Measurements from ENCODE around the gene RAB3GAP2. TPM values are rescaled to one million over a fixed set of nuclear protein-coding genes. Genes with fewer than 3 reads are reported as not detected.

Gene RAB3GAP2
- total and polyA plus RNA-seq, 2 donors (not counting 1 experiment from before 2014, with no cell fraction given) = 16.9 to 70.5 TPM

- Histone ChIP-seq H3K36me3 (replicated peaks in 1 of 2; ENCODE audit: control extremely low read depth in 1 of 2, control insufficient read depth in 1 of 2, extremely low read depth in 1 of 2, insufficient read depth in 2 of 2, low read length in 1 of 2) (no peaks in the 10 kb centered on the region), H3K9me3 (ENCODE audit: control extremely low read depth in 1 of 3, control insufficient read depth in 2 of 3, insufficient read depth in 1 of 3, low read length in 2 of 3) (no peaks in the 10 kb centered on the region), H3K27me3 (replicated peaks in 1 of 4; ENCODE audit: control extremely low read depth in 1 of 4, control insufficient read depth in 3 of 4, insufficient read depth in 4 of 4, low read length in 3 of 4) (peaks cover 0 to 5% (median 3%) of the 10 kb centered on the region in 4 experiments), H3K27ac (ENCODE audit: low read length in 2 of 2) (no peak overlapping the region), H3K79me2 (ENCODE audit: control insufficient read depth, insufficient read depth, low read length) (no peaks in the 10 kb centered on the region), H3K9ac (ENCODE audit: low read length) (no peak overlapping the region), H3K4me3 (ENCODE audit: control extremely low read depth in 1 of 5, extremely low read depth in 1 of 5, insufficient read depth in 1 of 5, low read depth in 2 of 5, low read length in 4 of 5) (no peak overlapping the region), H4K20me1 (ENCODE audit: control insufficient read depth, insufficient read depth, low read length, poor library complexity, severe bottlenecking) (no peaks in the 10 kb centered on the region), H3K4me1 (ENCODE audit: control insufficient read depth in 2 of 2, insufficient read depth in 2 of 2, low read length in 2 of 2) (no peaks in the 10 kb centered on the region), H3K4me2 (replicated peaks; ENCODE audit: low read depth, low read length, poor library complexity, severe bottlenecking) (no peak overlapping the region), H2AFZ (ENCODE audit: insufficient read depth, low read depth, low read length, poor library complexity, severe bottlenecking) (no peak overlapping the region)
- ChIA-PET CTCF (no interaction called here), POLR2A (no interaction called here)
- DNase-seq (no peak), ATAC-seq (ENCODE audit: low read depth) (no peak)
- peaks cover 2% of the 10 kb centered on the region for H3K9me3 Mint-ChIP-seq (ENCODE audit: insufficient read depth)
- no peak overlapping the region for H3K4me3 Mint-ChIP-seq
- 100% methylated on average over 1 of the region's 4 CpGs for WGBS (ENCODE audit: insufficient coverage)
- H3K27ac Mint-ChIP-seq = no peak overlapping the region
- H3K27me3 Mint-ChIP-seq = peaks cover 5% of the 10 kb centered on the region
- H3K4me1 Mint-ChIP-seq = no peaks in the 10 kb centered on the region
- no peak for TF ChIP-seq EZH2 (IDR thresholded peaks at IDR 0.05; ENCODE audit: borderline replicate concordance, insufficient read depth, low read depth, low read length, poor library complexity, severe bottlenecking)
- TF ChIP-seq CTCF (IDR thresholded peaks at IDR 0.05) = no peak
- intact Hi-C loops (cut with micrococcal nuclease) = no loop called here
Measured at GRCh38 chr1:220303871-220304270, 31.6 kb upstream of the RAB3GAP2 start.

- Histone ChIP-seq H3K36me3 (replicated peaks in 1 of 2; ENCODE audit: control extremely low read depth in 1 of 2, control insufficient read depth in 1 of 2, extremely low read depth in 1 of 2, insufficient read depth in 2 of 2, low read length in 1 of 2) (no peaks in the 10 kb centered on the region), H3K4me1 (ENCODE audit: control insufficient read depth in 2 of 2, insufficient read depth in 2 of 2, low read length in 2 of 2) (no peaks in the 10 kb centered on the region), H3K27me3 (replicated peaks in 1 of 4; ENCODE audit: control extremely low read depth in 1 of 4, control insufficient read depth in 3 of 4, insufficient read depth in 4 of 4, low read length in 3 of 4) (peaks cover 0 to 5% (median 3%) of the 10 kb centered on the region in 4 experiments), H2AFZ (ENCODE audit: insufficient read depth, low read depth, low read length, poor library complexity, severe bottlenecking) (no peak overlapping the region), H3K4me2 (replicated peaks; ENCODE audit: low read depth, low read length, poor library complexity, severe bottlenecking) (no peak overlapping the region), H3K4me3 (ENCODE audit: control extremely low read depth in 1 of 5, extremely low read depth in 1 of 5, insufficient read depth in 1 of 5, low read depth in 2 of 5, low read length in 4 of 5) (no peak overlapping the region), H3K27ac (ENCODE audit: low read length in 2 of 2) (no peak overlapping the region), H3K9me3 (ENCODE audit: control extremely low read depth in 1 of 3, control insufficient read depth in 2 of 3, insufficient read depth in 1 of 3, low read length in 2 of 3) (no peaks in the 10 kb centered on the region), H3K9ac (ENCODE audit: low read length) (no peak overlapping the region), H3K79me2 (ENCODE audit: control insufficient read depth, insufficient read depth, low read length) (no peaks in the 10 kb centered on the region), H4K20me1 (ENCODE audit: control insufficient read depth, insufficient read depth, low read length, poor library complexity, severe bottlenecking) (no peaks in the 10 kb centered on the region)
- peaks cover 4% of the 10 kb centered on the region for H3K27me3 Mint-ChIP-seq
- intact Hi-C loops (cut with micrococcal nuclease) = no loop called here
- no peak overlapping the region for H3K4me3 Mint-ChIP-seq
- ChIA-PET POLR2A (no interaction called here), CTCF (interaction anchor here (1.4 kb wide), 1 partner anchor 475 kb away, joined by 3 read pairs; no protein-coding TSS in a partner anchor)
- H3K4me1 Mint-ChIP-seq = no peaks in the 10 kb centered on the region
- no CpG with 5 or more reads among the region's 2 CpGs for whole genome bisulfite sequencing (ENCODE audit: insufficient coverage)
- no peak for DNase-seq
- TF ChIP-seq CTCF (IDR thresholded peaks at IDR 0.05) = no peak
- TF ChIP-seq EZH2 (IDR thresholded peaks at IDR 0.05; ENCODE audit: borderline replicate concordance, insufficient read depth, low read depth, low read length, poor library complexity, severe bottlenecking) = no peak
- no peaks in the 10 kb centered on the region for H3K9me3 Mint-ChIP-seq (ENCODE audit: insufficient read depth)
- ATAC-seq (ENCODE audit: low read depth) = no peak
- no peak overlapping the region for H3K27ac Mint-ChIP-seq
Measured at GRCh38 chr1:220301630-220302029, 29.4 kb upstream of the RAB3GAP2 start.

Data from B cell (primary cell).